Smooth muscle cell (in vitro differentiated cells): Measurements from ENCODE around the gene CABLES2. TPM values are rescaled to one million over a fixed set of nuclear protein-coding genes. Genes with fewer than 3 reads are reported as not detected.
A peak's percentile ranks its signal among the peaks of the same experiment; 100 is the strongest.

Source experiments
- DNase-seq: peaks from one replicate; lab custom pipeline; 2025; ENCODE audit not compliant: unreplicated experiment; lab: John Stamatoyannopoulos, UW
- H2AFZ ChIP-seq: fragments of 200-600 bp; sonication (generic); 2 replicates; pipeline ENCODE4 v1.6.0; 2016; ENCODE audit warnings: antibody characterized with exemption, low read depth, mild to moderate bottlenecking
- H3F3A ChIP-seq: fragments of 200-600 bp; sonication (generic); 2 replicates; pipeline ENCODE4 v1.6.0; 2017; ENCODE audit warnings: antibody characterized with exemption, low read depth
- H3K27ac ChIP-seq: fragments of 200-600 bp; sonication (generic); 2 replicates; pipeline ENCODE4 v1.5.1; 2016; ENCODE audit warnings: low read depth, mild to moderate bottlenecking
- H3K27me3 ChIP-seq: fragments of 200-600 bp; sonication (generic); 2 replicates; pipeline ENCODE4 v1.6.1; 2016; ENCODE audit warnings: low read depth, mild to moderate bottlenecking
- H3K36me3 ChIP-seq: fragments of 200-600 bp; sonication (generic); 2 replicates; pipeline ENCODE4 v1.5.1; 2016; ENCODE audit warnings: low read depth
- H3K4me1 ChIP-seq: fragments of 200-600 bp; sonication (generic); 2 replicates; pipeline ENCODE4 v1.5.1; 2016; ENCODE audit warnings: low read depth
- H3K4me2 ChIP-seq: fragments of 200-600 bp; sonication (generic); 2 replicates; pipeline ENCODE4 v1.6.0; 2016; ENCODE audit warnings: mild to moderate bottlenecking
- H3K4me3 ChIP-seq: fragments of 200-600 bp; sonication (generic); 2 replicates; pipeline ENCODE4 v1.5.1; 2016; ENCODE audit warnings: mild to moderate bottlenecking
- H3K79me2 ChIP-seq: fragments of 200-600 bp; sonication (generic); 2 replicates; pipeline ENCODE4 v1.6.0; 2016; ENCODE audit warnings: low read depth, mild to moderate bottlenecking
- H3K9ac ChIP-seq: fragments of 200-600 bp; sonication (generic); 2 replicates; pipeline ENCODE4 v1.6.0; 2016; ENCODE audit warnings: low read depth
- H3K9me3 ChIP-seq: fragments of 200-600 bp; sonication (generic); replicated peaks from 2 replicates; pipeline ENCODE4 v1.5.1; 2016; ENCODE audit warnings: low read depth
- H4K20me1 ChIP-seq: fragments of 200-600 bp; sonication (generic); 2 replicates; pipeline ENCODE4 v1.6.0; 2016; ENCODE audit warnings: low read depth
- CTCF ChIP-seq: fragments of 200-600 bp; sonication (generic); IDR thresholded peaks from 2 replicates; pipeline ENCODE4 v1.5.1; 2017; ENCODE audit warnings: borderline replicate concordance, mild to moderate bottlenecking, antibody characterized with exemption; ENCODE audit not compliant: insufficient read depth, poor library complexity, severe bottlenecking
- WGBS: methylation state at CpG from one replicate; pipeline ENCODE4 v1.1.7; 2016; ENCODE audit warnings: low lambda C conversion rate; 5-methylcytosine and 5-hydroxymethylcytosine counted together
- polyA plus RNA-seq: library from polyadenylated mRNA; unstranded; fragments of >200 nt; fragmentation: Nextera tagmentation; extraction: Ambion mirVana; gene quantifications from 2 replicates; pipeline ENCODE4 v1.2.1, GENCODE V29; 2016
- total RNA-seq: library from RNA; depleted of rRNA; stranded (reverse); fragments of >200 nt; gene quantifications from 2 replicates; pipeline ENCODE4 v1.2.3, GENCODE V29; 2014

CABLES2 gene
- total and polyA plus RNA-seq, 2 experiments from 2014 or later: 7.4 to 7.6 TPM

- H3K27ac ChIP-seq: no peak overlapping the region
- peaks cover 9% of the 10 kb centered on the region for H3K79me2 ChIP-seq
- H3K4me1 ChIP-seq: peaks cover 62% of the 10 kb centered on the region
- H3K9ac ChIP-seq: no peak overlapping the region
- peak overlapping the region; percentile 99 for H3K4me2 ChIP-seq
- H3F3A ChIP-seq: no peaks in the 10 kb centered on the region
- H3K4me3 ChIP-seq: peak overlapping the region; percentile 82
- DNase-seq: no peak
- H2AFZ ChIP-seq: no peak overlapping the region
- H3K27me3 ChIP-seq: no peaks in the 10 kb centered on the region
- H3K36me3 ChIP-seq: no peaks in the 10 kb centered on the region
- H4K20me1 ChIP-seq: peaks cover 36% of the 10 kb centered on the region
- WGBS: 2% methylated on average over 11 of the region's 15 CpGs
- no peak for TF ChIP-seq CTCF
- H3K9me3 ChIP-seq: no peaks in the 10 kb centered on the region
These were observed 38.6 kb downstream of the CABLES2 start for GRCh38 chr20:62368392-62368975.

GRCh38 chr20:62367633-62368391, 39.3 kb downstream of the CABLES2 start:
- no peak overlapping the region for H3K9ac ChIP-seq
- H3K79me2 ChIP-seq: peaks cover 12% of the 10 kb centered on the region
- H4K20me1 ChIP-seq: peaks cover 42% of the 10 kb centered on the region
- peak overlapping the region; percentile 82 for H3K4me3 ChIP-seq
- 11% methylated on average over 32 of the region's 37 CpGs for WGBS
- H3K36me3 ChIP-seq: no peaks in the 10 kb centered on the region
- H3K27me3 ChIP-seq: no peaks in the 10 kb centered on the region
- no peaks in the 10 kb centered on the region for H3F3A ChIP-seq
- no peak for DNase-seq
- H3K4me2 ChIP-seq: peak overlapping the region; percentile 99
- H3K27ac ChIP-seq: no peak overlapping the region
- peaks cover 66% of the 10 kb centered on the region for H3K4me1 ChIP-seq
- TF ChIP-seq CTCF: no peak
- no peak overlapping the region for H2AFZ ChIP-seq
- no peaks in the 10 kb centered on the region for H3K9me3 ChIP-seq

GRCh38 chr20:62367136-62367632, 39.9 kb downstream of the CABLES2 start, which contains the start of gene LAMA5:
LAMA5 (minus strand) TSS chr20:62367312; CDS start chr20:62367245, 67 bp downstream.
- H3K36me3 ChIP-seq: no peaks in the 10 kb centered on the region
- no peaks in the 10 kb centered on the region for H3K27me3 ChIP-seq
- peak within 1 kb of the TSS; percentile 82 for H3K4me3 ChIP-seq
- H2AFZ ChIP-seq: no peak within 1 kb of the TSS
- H3K4me1 ChIP-seq: peaks cover 72% of the 10 kb centered on the region
- H3K79me2 ChIP-seq: peaks cover 14% of the 10 kb centered on the region
- H3K9me3 ChIP-seq: no peaks in the 10 kb centered on the region
- H3K9ac ChIP-seq: peak within 1 kb of the TSS; percentile 66
- peaks cover 49% of the 10 kb centered on the region for H4K20me1 ChIP-seq
- no peak for TF ChIP-seq CTCF
- no peaks in the 10 kb centered on the region for H3F3A ChIP-seq
- peak within 1 kb of the TSS; percentile 99 for H3K4me2 ChIP-seq
- 0% methylated on average over 2 of the region's 70 CpGs for WGBS
- H3K27ac ChIP-seq: no peak within 1 kb of the TSS
- DNase-seq: no peak
